HG02852 (cell line): ENCODE results near the gene DLGAP4.
"Not testable (repeated sequence)": the region's sequence is repeated elsewhere in the genome, so short reads cannot be mapped to it uniquely, and the experiment has no call there.

Experiments
- ATAC-seq: cut with Tn5 transposase; IDR thresholded peaks from one replicate; pipeline ENCODE4 v1.9.1; 2021; ENCODE audit warnings: mild to moderate bottlenecking, moderate library complexity; ENCODE audit not compliant: unreplicated experiment

The DLGAP4 gene

GRCh38 chr20:36372666-36373065, 66.5 kb downstream of the DLGAP4 start:
- no peak for ATAC-seq

GRCh38 chr20:36373089-36373488, 67.0 kb downstream of the DLGAP4 start:
- no peak for ATAC-seq

DNA sequence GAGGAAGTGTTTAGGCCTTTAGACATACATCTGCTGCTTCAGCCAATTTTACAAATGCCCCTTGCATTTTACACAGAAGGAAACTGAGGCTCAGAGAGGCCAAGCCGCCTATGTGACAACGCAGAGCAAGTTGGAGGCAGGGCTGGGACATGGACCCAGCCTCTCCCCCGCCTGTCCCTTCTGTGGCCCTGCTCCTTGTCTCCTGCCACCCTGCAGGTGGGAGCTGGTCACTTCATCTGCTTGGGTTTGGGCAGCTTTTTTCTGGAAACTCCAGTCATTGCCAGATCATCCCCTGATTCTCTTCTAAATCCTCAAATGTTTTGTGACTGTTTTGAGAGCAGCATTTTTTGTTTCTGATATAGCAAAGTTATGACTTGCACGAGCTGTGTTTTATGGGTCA, 68.9 kb downstream of the DLGAP4 start:
- ATAC-seq: no peak

GRCh38 chr20:36377348-36378326, 71.5 kb downstream of the DLGAP4 start:
- ATAC-seq: no peak

DNA sequence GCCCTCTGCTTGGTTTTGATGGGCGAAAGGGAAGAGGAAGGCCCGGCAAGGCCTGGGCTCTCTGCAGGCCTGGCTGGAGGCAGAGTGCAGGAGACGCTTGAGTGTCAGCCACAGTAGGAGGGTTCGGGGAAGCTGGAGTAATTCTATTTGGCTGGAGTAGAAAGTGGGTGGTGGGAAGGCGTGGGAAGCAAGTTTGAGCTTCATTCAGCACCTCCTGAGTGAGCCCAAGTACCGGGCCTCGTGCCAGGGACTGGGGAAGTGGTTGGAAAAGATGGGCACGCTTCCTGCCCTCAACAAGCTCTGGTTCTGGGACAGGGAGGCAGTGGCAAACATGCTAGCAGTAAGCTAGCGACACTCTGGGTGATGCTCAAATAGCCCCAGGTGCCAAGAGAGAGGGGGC, 72.5 kb downstream of the DLGAP4 start:
- ATAC-seq: no peak

GRCh38 chr20:36379914-36380313, 73.8 kb downstream of the DLGAP4 start:
- ATAC-seq: not testable (repeated sequence)

GRCh38 chr20:36384022-36384619, 78.0 kb downstream of the DLGAP4 start:
- no peak for ATAC-seq

DNA sequence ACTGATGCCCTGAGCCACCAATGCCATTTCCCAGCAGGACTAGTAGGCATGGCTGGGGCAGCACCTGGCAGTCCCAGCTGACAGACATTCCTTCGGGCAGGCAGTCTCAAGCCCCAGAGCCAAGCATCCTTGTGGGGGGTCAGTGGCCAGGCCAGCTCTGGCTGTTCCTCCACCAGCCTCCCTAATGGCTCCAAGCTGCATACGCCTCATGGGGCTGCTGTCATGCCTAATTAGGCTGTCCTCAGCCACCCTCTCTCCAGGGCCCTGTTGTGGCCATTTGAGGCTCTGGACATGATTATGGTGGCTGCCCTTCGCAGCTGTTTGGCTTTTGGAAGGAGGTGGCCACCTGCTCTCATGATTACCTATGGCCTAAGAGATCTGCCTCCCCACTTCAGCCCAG, 79.4 kb downstream of the DLGAP4 start:
- ATAC-seq: no peak

DNA sequence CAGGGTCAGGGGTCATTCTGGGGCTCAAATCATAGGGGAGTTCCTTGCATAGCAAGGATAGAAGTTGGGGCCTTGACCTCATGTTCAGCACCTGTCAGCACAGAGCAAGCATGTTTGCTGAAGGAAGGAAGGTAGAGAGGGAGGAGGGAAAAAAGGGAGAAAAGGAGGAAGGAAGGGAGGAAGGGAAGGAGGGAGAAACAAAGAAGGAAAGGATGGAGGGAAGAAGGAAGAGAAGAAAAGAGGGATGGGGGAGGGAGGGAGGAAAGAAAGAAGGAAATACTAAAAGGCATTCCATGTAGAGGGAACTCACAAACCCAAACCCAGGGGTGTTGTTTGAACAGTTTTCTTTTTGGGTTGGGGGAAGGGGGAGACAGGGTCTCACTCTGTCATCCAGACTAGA, 80.1 kb downstream of the DLGAP4 start:
- ATAC-seq: no peak

- ATAC-seq: no peak
Observed at GRCh38 chr20:36390269-36390668, 84.1 kb downstream of the DLGAP4 start.

DNA sequence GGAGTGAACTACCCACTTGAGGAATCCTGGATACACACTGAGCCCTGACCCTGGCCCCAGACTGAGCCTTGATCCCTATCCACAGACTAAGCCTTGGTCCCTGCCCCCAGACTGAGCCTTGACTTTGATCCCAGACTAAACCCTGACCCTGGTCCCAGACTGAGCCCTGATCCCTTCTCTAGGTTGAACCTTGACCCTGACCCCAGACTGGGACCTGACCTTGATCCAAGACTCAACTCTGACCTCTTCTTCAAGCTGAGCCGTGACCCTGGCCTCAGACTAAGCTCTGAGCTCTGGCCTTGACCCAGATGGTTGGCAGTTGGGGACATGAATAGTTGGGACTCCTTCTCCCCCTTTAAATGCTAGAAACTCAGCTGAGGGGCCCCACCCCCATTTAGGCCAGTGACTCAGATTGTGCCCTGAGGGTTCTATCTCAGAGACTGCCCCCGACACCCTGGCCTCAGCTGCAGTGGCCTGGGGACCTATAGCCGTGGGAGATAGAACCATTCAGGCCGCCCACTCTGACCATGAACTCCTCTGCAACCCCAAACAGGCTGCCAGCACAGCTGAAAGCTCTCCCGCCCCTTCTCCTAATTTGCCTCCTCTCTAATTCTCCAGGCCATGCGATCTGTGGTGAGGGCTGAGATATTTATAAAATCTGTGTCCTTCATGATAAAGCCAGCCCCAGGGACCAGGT, 84.7 kb downstream of the DLGAP4 start:
- ATAC-seq: no peak

DNA sequence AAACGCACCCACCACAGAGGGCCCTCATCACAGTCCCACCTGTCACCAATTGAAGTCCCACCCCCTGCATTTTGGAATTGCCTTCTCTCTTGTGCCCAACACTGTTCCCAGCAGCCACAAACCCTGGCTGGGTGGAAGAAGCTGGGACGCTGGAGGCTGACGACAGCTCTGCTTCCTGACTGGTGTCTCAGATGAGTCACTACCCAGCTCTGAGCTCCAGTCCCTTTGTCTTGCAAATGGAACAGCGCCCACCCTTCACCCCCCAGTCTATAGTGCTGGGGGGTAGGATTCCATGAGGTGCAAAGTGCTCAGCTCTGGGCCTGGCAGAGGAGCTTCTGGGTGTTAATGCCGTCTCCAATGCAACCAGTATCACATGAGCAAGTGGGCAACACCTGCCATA, 85.3 kb downstream of the DLGAP4 start:
- no peak for ATAC-seq

- ATAC-seq: no peak
Observed at GRCh38 chr20:36391955-36392354, 85.8 kb downstream of the DLGAP4 start.

DNA sequence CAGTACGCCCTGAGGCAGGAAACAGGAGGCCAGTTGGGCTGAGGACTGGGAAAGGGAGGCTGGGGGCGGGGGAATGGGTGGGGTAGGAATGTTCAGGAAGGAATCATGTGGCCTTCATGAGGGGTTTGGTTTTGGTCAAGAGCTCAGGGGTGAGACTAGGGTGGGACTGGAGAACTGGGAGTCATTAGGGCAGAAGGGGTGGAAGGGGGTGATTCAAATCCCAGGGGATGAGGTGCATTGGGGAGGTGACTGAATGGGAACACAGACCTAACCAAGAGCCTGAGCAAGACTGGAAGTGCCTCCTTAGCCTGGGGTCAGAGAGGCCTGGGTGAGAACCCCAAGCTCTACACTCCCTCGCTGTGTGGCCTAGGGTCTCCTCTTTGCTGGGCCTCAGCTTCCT, 86.8 kb downstream of the DLGAP4 start:
- ATAC-seq: no peak

DNA sequence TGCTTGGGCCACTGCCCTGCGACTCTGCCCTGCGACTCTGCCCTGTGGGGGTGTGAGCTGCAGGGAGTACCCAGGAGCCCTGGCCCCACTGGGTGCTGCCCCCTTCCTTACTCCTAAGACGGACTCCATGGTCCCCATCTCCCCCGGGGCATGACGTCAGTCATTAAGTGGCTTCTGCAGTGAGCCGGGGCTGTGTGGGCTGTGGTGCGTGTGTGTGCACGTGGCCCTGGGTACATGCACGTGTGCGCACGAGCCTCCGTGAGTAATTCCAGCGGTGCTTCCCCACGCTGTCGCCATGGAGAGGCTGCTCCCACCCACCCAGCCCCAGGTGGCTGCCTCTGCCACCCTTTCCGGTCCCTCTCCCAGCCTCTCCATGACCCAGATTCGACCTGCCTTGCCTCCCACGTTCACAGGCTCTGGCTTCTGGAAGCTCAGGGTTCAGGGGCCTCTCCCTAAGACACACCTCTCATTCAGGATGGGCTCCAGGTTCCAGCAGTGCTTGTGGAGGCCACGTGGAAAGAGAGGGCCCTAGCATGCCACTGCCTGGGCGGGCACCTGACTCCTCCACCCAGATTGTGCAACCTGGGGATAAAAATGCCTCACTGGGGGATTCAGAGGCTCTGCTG, 88.3 kb downstream of the DLGAP4 start:
- ATAC-seq: no peak

DNA sequence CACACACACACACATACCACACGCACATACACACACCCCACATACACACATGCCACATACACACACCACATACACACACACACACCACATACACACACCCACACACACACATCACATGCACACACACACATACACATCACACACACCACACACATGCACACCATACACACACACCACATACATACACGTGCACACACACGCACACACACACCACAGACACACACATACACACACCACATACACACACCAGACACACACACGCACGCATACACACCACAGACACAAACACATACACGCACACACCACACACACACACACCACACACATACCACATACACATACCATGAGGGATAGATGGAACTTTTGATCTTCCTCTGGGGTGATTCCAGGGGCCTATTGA, 90.2 kb downstream of the DLGAP4 start:
- no peak for ATAC-seq

- ATAC-seq: no peak
Observed at GRCh38 chr20:36396847-36397630, 90.9 kb downstream of the DLGAP4 start.

DNA sequence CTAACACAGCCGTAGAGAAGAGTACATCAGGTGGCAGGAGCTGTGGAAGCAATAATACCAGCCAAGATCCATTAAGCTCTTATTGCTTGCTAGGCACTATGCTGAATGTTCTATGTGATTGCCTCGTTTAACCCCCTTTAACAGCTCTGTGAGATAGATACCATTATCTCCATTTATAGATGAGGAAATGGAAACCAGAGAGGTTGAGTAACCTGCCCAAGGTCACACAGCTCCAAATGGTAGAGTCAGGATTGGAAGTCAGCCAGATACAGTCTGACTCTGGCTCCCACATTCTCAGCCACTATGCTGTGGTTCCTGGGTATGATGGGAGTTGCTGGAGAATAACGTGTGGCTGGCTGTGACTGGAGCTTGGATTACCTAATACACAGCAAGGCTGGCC, 92.4 kb downstream of the DLGAP4 start:
- ATAC-seq: no peak

DNA sequence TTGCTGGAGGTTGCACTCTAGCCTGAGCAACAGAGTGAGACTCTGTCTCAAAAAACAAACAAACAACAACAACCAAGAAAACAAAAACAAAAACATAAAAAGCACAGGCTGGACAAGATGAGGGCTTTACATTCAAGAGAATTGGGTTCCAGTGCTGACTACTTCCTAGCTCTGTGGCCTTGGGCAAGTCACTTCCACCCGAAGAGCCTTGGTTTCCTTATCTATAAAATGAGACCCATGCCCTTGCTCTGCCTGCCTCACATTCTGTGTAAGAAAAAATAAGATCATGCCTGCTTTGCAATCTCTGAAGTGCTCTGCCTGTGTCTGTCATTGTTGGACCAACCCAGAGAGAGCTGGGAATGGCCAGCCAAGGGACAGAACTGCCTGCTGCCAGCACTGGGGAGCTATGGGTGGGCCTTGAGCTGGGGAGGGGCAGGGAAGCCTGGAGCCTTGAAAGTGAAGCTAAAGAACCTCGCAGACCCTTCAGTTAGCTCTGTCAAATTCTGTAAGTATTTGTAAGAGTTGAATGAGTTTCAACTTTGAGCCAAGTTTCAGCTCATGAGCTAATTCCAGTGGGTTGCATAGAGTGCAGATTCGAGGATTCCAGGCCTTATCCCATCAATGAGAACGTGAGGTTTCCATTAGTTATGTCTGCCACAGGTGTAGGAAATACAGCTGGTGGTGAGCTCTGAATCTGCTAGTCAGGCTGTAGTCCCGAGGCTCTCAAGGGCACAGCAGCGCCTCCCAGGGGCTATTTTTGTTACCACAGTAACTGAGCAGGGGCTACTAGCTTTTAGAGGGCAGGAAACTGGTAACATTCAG, 93.2 kb downstream of the DLGAP4 start:
- ATAC-seq: no peak
